ENCODE measurements around the gene GRIA2.
"Not testable (repeated sequence)": the region's sequence is repeated elsewhere in the genome, so short reads cannot be mapped to it uniquely, and the experiment has no call there.

GRIA2 gene

GRCh38 chr4:157258165-157258564 is 37.6 kb downstream of the GRIA2 start:
- H3K4me3 ChIP-seq (ENCODE audit: low read depth, low read length), result not testable (repeated sequence)

GRCh38 chr4:157265281-157265680 is 44.8 kb downstream of the GRIA2 start:
- no peak overlapping the region for H3K4me3 ChIP-seq (ENCODE audit: low read depth, low read length)

- H3K4me3 ChIP-seq (ENCODE audit: low read depth, low read length), result no peak overlapping the region
Measured at GRCh38 chr4:157270108-157270507, 49.6 kb downstream of the GRIA2 start.

GRCh38 chr4:157270552-157270951 is 50.0 kb downstream of the GRIA2 start:
- no peak overlapping the region for H3K4me3 ChIP-seq (ENCODE audit: low read depth, low read length)

GRCh38 chr4:157271166-157271869 is 50.8 kb downstream of the GRIA2 start:
- H3K4me3 ChIP-seq (ENCODE audit: low read depth, low read length), result no peak overlapping the region

DNA sequence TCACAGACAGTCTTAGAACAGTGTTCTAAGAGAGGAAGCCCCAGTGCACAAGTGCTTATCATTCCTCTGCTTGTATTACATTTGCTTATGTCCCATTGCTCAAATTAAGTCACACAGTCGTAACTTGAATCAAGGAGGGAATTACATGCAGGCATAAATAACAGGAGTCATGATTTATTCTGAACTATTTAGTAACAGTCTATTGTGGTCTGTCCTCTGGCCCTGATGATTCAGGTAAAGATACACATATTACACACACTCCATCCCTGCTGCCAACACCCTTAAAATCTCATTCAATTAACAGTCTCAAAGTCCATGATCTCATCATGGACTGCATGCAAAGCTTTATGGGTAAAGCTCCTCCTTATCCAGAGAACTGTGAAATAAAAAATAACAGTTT is 60.1 kb downstream of the GRIA2 start:
- H3K4me3 ChIP-seq (ENCODE audit: low read depth, low read length), result no peak overlapping the region

DNA sequence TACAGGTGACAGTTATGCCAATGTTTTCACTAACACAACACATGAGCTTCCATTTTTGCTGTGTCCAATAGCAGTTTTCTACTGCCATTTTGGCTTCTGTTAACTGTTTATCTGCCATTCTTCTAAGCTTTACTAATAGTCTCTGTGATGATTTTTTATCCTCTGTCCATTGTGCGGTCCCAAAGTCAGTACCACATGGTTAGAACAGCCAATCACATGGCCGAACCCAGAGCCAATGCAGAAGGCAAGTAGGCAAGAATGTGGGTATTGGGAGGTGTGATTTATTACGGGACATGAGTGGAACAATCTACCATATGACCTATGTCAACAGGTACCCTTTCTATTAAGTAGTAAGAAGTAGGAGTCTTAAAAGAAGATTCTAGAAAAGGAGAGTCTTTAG is 61.5 kb downstream of the GRIA2 start:
- H3K4me3 ChIP-seq (ENCODE audit: low read depth, low read length), result no peak overlapping the region

GRCh38 chr4:157287445-157287844 is 66.9 kb downstream of the GRIA2 start:
- H3K4me3 ChIP-seq (ENCODE audit: low read depth, low read length), result no peak overlapping the region

- no peak overlapping the region for H3K4me3 ChIP-seq (ENCODE audit: low read depth, low read length)
Measured at GRCh38 chr4:157290622-157291021, 70.1 kb downstream of the GRIA2 start.

DNA sequence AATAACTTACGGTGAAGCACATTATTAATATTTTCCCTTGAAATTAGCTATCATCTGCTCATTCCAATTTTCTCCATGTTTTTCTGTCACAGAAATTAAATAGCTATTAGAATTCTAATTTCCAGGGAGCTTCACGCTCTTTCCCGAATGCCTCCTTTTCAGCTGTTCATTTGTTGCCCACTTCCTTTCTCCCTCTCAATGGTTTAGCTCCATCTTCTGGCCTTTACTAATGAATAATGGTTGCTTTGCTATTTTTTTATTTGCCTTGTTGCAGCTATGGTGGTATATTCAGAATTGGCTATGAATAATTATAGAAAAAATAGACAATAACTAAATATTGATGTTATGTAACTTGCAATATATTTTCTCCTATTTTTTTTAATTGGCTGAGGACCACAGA is 70.5 kb downstream of the GRIA2 start:
- no peak overlapping the region for H3K4me3 ChIP-seq (ENCODE audit: low read depth, low read length)

GRCh38 chr4:157293673-157294072 is 73.1 kb downstream of the GRIA2 start:
- H3K4me3 ChIP-seq (ENCODE audit: low read depth, low read length), result no peak overlapping the region

DNA sequence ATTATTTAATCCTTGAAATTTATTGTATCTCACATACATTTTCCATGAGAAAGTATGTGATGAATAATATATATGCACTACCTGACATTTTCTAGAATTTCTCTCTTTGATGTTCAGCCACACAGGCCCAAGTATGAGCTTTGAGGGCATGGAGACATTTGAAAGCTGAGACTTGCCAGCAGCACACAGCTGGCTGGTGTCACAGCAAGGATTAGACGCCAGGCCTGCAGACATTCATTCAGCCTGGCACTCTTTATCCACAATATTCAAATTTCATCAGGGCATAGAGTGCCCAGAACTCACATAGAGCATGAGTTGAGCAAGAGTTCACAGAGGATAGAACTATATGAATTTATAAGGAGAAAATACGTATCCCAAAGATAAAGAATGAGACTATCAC is 74.0 kb downstream of the GRIA2 start:
- no peak overlapping the region for H3K4me3 ChIP-seq (ENCODE audit: low read depth, low read length)

DNA sequence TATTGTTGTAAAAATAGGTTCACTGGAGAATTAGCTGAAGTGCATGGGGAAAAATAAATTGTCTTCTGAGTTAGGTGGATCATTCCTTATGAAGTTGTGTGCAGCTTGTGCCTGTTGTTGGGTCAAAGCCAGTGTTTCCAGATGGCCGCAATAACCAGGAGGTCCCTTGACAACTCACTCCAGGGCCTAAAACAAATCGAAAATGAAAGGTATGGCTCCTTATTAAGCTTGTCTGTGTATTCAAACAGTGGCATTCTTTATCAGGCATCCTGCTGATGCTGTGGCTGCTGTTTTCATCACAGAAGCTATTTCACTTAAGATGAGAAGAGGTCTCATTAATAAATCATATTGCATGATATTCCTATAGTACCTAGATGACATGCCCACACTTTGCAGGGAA is 80.2 kb downstream of the GRIA2 start:
- H3K4me3 ChIP-seq (ENCODE audit: low read depth, low read length), result no peak overlapping the region

DNA sequence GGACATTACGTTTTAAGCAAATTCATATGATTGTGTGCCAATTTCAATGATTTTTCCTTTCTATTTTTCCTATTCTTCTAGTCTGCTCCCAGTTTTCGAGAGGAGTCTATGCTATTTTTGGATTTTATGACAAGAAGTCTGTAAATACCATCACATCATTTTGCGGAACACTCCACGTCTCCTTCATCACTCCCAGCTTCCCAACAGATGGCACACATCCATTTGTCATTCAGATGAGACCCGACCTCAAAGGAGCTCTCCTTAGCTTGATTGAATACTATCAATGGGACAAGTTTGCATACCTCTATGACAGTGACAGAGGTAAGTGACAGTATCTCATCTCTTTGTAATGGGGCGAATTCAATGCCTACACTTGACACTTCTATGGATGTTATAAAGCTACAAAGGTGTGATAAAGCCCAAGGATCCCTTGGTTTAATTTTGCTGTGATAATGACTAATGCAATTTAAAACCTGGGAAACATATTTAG is 83.0 kb downstream of the GRIA2 start:
- H3K4me3 ChIP-seq (ENCODE audit: low read depth, low read length), result no peak overlapping the region

GRCh38 chr4:157304769-157305168 is 84.2 kb downstream of the GRIA2 start:
- H3K4me3 ChIP-seq (ENCODE audit: low read depth, low read length), result no peak overlapping the region

GRCh38 chr4:157312702-157313101 is 92.2 kb downstream of the GRIA2 start:
- H3K4me3 ChIP-seq (ENCODE audit: low read depth, low read length), result no peak overlapping the region

DNA sequence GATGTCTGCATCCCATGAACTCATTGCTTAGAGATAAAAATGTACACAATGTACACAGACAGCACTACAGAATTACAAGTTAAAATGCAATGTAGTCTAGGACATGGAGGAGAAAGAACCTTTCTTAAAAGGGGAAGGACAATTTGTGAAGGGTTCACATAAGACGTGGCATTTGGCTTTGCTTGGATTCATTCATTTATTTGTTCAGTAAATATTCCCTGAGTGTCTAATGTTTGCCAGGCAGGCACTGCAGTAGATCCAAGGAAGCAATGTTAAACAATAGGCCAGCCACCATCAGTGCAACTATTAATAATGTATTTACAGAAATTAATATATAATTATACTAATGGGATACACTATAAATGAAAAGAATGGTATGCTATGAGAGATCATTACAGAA is 94.4 kb downstream of the GRIA2 start:
- H3K4me3 ChIP-seq (ENCODE audit: low read depth, low read length), result no peak overlapping the region

GRCh38 chr4:157315968-157316367 is 95.4 kb downstream of the GRIA2 start:
- no peak overlapping the region for H3K4me3 ChIP-seq (ENCODE audit: low read depth, low read length)

- H3K4me3 ChIP-seq (ENCODE audit: low read depth, low read length), result no peak overlapping the region
Measured at GRCh38 chr4:157320092-157320491, 99.6 kb downstream of the GRIA2 start.

DNA sequence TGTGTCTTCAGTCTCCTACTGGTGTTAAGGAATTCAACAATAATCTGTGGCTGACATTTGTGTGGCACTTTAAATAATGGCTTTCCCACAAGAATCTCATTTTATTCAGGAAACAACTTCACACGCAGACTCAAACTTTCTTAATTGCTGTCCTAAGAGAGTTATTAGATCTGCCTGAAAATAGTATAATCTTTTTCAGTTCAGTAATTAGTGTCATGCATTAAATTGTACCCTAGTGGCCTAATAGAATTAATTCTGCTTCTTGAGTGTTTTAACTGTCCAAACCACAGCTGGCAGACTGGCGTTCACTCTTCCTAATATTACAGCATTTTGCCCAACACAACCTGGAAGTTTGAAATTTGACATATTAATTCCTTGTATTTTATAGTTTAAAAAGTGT is 107.1 kb downstream of the GRIA2 start:
- H3K4me3 ChIP-seq (ENCODE audit: low read depth, low read length), result no peak overlapping the region

DNA sequence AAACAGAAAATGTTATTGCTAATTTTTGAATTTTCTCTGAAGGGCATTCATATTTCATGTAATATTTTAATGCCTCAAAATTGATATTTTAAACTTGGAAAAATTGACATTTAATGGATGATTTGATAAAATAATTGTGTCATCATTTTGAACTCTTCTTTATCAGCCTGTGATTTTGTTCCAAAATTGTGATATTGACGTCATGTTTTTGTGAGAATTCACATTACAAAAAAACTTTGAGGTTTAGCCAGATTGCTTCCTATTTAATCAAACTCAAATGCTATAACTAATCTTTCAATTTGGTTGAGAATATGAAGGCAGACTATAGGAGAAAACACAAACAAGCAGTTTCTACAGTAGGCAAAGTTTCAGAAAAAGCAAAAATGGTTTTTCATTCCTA is 137.4 kb downstream of the GRIA2 start:
- no peak overlapping the region for H3K4me3 ChIP-seq (ENCODE audit: low read depth, low read length)

DNA sequence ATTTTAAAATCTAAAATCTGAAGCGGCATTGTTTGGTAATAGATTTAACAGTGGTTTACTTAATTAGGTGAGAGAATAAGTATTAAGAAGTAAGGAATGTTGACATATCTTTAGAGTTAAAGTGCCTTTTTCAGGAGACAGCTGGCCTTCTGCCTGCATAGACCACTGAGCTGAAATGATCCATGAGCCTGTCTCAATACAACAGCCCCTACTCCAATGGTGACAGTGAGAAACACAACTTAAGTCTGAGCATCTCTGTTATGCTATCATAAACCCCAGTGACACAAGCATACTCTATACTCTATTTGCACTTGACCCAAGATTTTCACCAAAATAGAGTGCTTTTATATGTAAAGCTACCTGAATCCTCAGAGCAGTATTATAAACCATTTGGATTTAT is 137.9 kb downstream of the GRIA2 start:
- no peak overlapping the region for H3K4me3 ChIP-seq (ENCODE audit: low read depth, low read length)

GRCh38 chr4:157358851-157359250 is 138.3 kb downstream of the GRIA2 start:
- H3K4me3 ChIP-seq (ENCODE audit: low read depth, low read length), result no peak overlapping the region

Data from iPS-11a (cell line).